Right lung (tissue), 10 donors: ENCODE data around the gene MAOA. TPM values are rescaled to one million over a fixed set of nuclear protein-coding genes. Genes with fewer than 3 reads are reported as not detected.
"Not testable (repeated sequence)": the region's sequence is repeated elsewhere in the genome, so short reads cannot be mapped to it uniquely, and the experiment has no call there.

Source experiments
- DNase-seq, 2 donors: peaks; one replicate each; pipeline ENCODE4 v3.0.0-alpha.2; 2013
- long read RNA-seq, 8 donors: transcript quantifications; one replicate each; lab custom pipeline, GENCODE V29; 2026
- polyA plus RNA-seq, 5 donors: library from polyadenylated mRNA; unstranded; fragments of 120-200 nt; gene quantifications; one replicate each; pipeline versions ENCODE4 v1.2.1 to v1.2.3, GENCODE V29; 2013; ENCODE audit warnings: inconsistent platforms in 1 of 5, low replicate concordance in 1 of 5; ENCODE audit not compliant: insufficient read length in 5 of 5, insufficient read depth in 1 of 5

The MAOA gene
- 10 to 100 TPM; 43.4 to 67.6 (median 60.0) TPM for polyA plus RNA-seq
- long read RNA-seq, donor 1, full-length matches to known transcripts: 13 of 13 reads
- long read RNA-seq, donor 1, partial matches to known transcripts: 0 of 13 reads
- long read RNA-seq, donor 1, other reads (novel, unspliced or antisense): 0 of 13 reads
- long read RNA-seq, donor 2, full-length matches to known transcripts: 6 of 6 reads
- long read RNA-seq, donor 2, partial matches to known transcripts: 0 of 6 reads
- long read RNA-seq, donor 2, other reads (novel, unspliced or antisense): 0 of 6 reads
- long read RNA-seq, donor 3, full-length matches to known transcripts: 10 of 10 reads
- long read RNA-seq, donor 3, partial matches to known transcripts: 0 of 10 reads
- long read RNA-seq, donor 3, other reads (novel, unspliced or antisense): 0 of 10 reads
- long read RNA-seq, donor 4, full-length matches to known transcripts: 6 of 6 reads
- long read RNA-seq, donor 4, partial matches to known transcripts: 0 of 6 reads
- long read RNA-seq, donor 4, other reads (novel, unspliced or antisense): 0 of 6 reads
- long read RNA-seq, donor 5, full-length matches to known transcripts: 5 of 11 reads
- long read RNA-seq, donor 5, partial matches to known transcripts: 6 of 11 reads
- long read RNA-seq, donor 5, other reads (novel, unspliced or antisense): 0 of 11 reads
- long read RNA-seq, donor 6, full-length matches to known transcripts: 21 of 21 reads
- long read RNA-seq, donor 6, partial matches to known transcripts: 0 of 21 reads
- long read RNA-seq, donor 6, other reads (novel, unspliced or antisense): 0 of 21 reads
- long read RNA-seq, donor 7, full-length matches to known transcripts: 13 of 18 reads
- long read RNA-seq, donor 7, partial matches to known transcripts: 5 of 18 reads
- long read RNA-seq, donor 7, other reads (novel, unspliced or antisense): 0 of 18 reads
- long read RNA-seq, donor 8, full-length matches to known transcripts: 4 of 4 reads
- long read RNA-seq, donor 8, partial matches to known transcripts: 0 of 4 reads
- long read RNA-seq, donor 8, other reads (novel, unspliced or antisense): 0 of 4 reads

GRCh38 chrX:43656005-43656494, at the start of gene MAOA:
TSS of gene MAOA (plus strand) at chrX:43656299. CDS start at chrX:43656342, 43 bp downstream.
- DNase-seq: peak; percentile 51 to 68

DNA sequence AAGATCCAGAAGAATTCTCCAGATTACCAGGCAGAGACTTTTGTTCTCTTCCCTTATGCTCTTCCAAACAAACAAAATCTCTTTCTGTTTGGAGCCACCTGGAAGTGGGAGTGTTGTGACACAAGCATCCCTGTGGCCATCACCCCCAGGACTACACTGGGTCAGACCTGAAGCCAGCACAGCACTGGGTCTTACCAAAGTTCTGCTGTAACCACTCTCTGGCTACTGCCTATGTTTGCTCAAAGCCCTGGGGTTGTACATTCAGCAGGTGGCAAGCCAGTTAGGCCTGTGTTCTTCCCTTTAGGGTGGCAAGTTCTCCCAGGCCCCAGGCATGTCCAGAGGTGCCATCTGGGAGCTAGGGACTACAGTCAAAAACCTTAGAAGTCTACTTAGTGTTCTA, 43.7 kb upstream of the MAOA start:
- DNase-seq: no peak

- DNase-seq: no peak
These were observed 40.4 kb upstream of the MAOA start for GRCh38 chrX:43615660-43616059.

- DNase-seq: no peak
These were observed 37.5 kb upstream of the MAOA start for GRCh38 chrX:43618366-43619205.

DNA sequence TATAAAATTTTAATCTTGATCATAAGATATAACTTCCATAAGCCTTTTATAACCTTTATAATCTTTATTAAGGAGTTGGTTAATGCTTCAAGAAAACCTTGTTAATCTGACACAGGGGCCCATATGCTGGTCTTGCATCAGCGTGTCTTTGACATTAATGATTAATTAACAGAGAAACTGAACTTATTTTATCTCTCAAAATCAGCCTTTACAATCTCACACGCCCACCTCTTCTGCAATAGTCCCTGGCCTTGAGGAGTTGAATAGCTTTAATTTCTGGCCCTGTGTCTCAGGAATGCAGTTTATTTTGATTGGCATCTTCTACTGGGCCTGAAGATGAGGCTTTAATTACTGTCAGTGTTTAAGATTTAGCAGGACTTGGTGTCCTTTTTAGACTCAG, 36.2 kb upstream of the MAOA start:
- not testable (repeated sequence) for DNase-seq

GRCh38 chrX:43627147-43627546, 29.0 kb upstream of the MAOA start:
- DNase-seq: no peak

GRCh38 chrX:43627669-43628068, 28.4 kb upstream of the MAOA start:
- DNase-seq: no peak

DNA sequence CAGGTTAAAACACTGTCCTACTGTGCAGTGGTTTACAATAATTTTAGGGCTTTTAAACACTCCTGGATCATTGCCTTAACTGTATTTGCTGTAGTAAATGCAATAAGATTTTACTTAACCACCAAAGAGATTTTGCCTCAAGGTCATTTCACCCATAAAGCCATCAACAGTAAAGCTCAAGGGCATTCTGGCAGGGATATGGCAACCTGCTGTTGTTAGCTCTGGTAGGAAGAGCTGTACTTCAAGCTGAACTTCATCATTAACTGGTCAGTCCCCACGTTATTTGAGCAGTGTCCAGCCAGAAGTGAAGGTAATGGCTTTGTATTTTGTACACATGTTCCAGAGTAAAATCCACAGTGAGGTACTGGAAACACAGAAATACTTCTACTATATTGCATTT, 26.9 kb upstream of the MAOA start:
- no peak for DNase-seq

- DNase-seq: no peak
These were observed 24.3 kb upstream of the MAOA start for GRCh38 chrX:43631841-43632240.

DNA sequence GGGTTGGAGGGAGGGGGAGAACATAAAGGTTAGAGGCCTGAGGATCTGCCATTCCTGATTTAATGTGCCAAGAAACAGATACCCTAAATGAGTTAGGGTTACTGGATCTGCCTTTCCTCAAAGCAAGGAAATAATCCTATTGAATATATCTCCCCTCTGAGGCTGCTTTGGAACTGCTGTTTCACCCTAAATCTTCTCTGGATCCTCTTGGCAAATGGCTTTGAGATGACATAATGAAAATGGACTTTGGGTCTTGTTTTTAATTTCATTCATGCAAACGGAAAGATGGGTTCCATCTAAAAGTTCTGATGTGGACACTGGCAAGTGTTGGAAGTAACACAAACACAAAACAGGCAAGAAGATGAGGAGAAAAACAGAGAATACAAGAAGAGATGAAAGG, 23.0 kb upstream of the MAOA start:
- DNase-seq: no peak

DNA sequence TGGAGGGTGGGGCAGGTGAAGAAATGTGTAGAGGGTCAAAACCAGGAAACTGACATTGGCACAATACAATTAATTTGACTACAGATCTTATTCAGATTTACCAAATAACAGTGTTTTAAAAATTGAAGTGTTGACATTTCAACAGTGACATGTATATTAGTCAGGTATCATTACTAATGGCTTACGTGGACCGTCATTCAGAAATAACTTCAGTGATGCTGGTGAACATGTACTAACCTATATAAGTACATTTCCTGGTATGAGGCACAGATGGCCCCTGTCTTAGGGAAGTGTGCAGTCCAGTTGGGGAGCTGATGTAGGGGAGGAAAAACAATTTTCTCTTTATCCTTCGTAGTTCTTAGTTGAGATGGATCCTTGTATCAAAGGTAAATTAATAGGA, 22.3 kb upstream of the MAOA start:
- no peak for DNase-seq

DNA sequence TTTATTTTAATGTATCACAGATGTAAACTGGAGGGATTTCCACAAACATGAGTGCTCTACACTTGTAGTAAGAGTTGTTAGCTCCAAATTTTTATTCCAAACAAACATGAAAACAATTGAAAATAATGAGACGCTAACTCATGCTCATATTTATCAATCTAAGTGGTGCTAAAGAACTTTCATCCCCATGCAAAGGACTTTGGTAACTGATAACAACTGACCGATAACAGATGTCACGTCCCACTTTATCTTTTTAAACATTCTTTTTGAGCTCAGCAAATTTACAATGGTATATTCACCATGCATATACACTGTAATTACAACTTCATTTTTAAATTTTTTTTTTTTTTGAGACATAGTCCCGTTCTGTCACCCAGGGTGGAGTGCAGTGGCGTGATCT, 15.6 kb upstream of the MAOA start:
- DNase-seq: no peak

- no peak for DNase-seq
These were observed 14.4 kb upstream of the MAOA start for GRCh38 chrX:43641691-43642090.

DNA sequence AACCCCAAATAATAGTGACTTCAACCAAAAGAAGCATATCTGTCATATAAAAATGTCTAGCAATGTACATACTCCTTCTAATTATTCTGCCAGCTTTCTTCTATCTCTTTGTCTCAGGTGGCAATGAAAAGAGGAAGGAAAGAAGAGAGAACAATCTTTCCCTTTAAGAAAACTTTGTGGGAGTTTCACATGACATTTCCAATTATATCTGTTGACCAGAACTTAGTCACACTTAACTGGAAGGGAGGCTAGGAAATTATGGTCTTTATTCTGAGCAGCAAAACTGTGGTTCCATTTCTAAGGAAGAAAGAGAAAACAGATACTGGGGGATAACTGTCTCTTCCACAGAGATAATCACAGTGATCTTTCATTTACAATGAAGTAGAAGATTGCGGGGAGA, 12.9 kb upstream of the MAOA start:
- DNase-seq: no peak

GRCh38 chrX:43643662-43644061, 12.4 kb upstream of the MAOA start:
- DNase-seq: no peak

- no peak for DNase-seq
These were observed 11.9 kb upstream of the MAOA start for GRCh38 chrX:43644124-43644701.

GRCh38 chrX:43646800-43647199, 9.3 kb upstream of the MAOA start:
- DNase-seq: no peak

DNA sequence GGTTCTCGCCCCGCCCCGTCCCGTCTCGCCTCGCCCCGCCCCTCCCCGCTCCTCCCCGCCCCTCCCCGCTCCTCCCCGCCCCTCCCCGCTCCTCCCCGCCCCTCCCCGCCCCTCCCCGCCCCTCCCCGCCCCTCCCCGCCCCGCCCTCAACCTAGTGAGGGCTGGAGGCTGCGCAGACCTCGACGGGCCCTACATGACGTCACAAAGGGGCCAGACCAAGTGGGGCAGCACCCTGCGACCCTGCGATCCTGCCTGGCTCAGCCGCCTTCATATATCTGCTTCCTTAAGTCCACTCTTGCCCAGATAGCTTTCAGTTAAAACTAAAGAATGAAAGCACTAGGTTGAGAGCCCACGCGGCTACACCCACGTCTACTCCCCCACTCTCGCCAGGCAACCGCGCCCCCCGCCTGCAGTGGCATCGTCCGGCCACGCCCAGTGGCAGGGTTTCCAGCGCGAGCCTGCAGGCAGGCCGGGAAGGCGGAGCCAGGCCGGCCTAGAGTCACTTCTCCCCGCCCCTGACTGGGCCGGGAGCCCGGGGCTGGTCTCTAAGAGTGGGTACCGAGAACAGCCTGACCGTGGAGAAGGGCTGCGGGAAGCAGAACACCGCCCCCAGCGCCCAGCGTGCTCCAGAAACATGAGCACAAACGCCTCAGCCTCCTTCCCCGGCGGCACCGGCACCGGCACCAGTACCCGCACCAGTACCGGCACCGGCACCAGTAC, 1.5 kb upstream of the MAOA start:
- peak; percentile 90 to 92 for DNase-seq

GRCh38 chrX:43655151-43656004, 721 bp upstream of the MAOA start:
- DNase-seq: no peak
